ENCODE results near the gene SPRYD7. TPM values are rescaled to one million over a fixed set of nuclear protein-coding genes. Genes with fewer than 3 reads are reported as not detected.

SPRYD7 gene
- total RNA-seq, 2 experiments from 2014 or later, result 2.6 to 2.7 TPM

DNA sequence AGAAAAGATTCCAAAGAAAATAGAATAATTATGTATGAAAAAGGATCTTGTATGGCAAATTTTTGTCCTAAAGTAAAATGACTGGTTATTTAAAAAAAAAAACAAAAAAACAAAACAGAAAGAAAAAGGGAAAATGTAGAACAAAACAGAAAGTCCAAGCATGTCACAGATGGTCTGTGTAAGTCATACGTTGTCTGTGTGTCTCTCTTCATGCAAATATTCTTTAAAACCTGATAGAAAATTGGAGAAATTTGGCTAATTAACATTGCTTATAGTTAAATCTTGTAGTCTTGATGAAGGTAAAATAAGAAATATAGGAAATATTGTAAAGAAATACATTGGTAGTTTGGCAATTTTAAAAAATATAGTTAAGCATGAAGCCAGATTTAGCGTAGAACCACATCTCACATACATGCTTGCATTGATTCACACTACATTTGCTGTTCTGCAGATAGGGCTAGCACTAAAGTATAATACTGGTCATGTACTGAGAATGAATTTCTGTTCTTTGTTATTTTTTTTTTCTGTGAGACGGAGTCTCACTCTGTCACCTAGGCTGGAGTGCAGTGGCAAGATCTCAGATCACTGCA, 58.4 kb downstream of the SPRYD7 start:
- H3K4me3 Mint-ChIP-seq, result no peak overlapping the region
- POLR2A ChIA-PET, result no interaction called here
- CTCF ChIA-PET, result no interaction called here

DNA sequence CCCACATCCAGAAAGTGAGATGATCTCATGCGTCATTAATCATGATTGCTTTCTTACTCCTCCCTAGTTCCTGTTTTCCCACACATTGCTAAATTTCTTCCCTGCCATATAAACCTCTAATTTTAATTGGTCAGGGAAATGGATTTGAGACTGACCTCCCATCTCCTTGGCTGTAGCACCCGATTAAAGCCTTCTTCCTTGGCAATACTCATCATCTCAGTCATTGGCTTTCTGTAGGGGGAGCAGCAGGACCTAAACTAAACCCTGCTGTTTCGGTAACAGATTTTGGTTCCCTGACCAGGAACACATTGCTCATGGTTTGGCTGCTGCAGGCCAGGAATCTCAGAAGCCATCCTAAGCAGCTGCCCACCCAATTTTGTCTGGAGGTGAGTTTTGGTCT, 61.7 kb downstream of the SPRYD7 start:
- Mint-ChIP-seq H3K27me3 (no peaks in the 10 kb centered on the region), H3K27ac (no peak overlapping the region), H3K9me3 (peaks cover 26% of the 10 kb centered on the region), H3K4me3 (no peak overlapping the region), H3K4me1 (no peaks in the 10 kb centered on the region), H3K36me3 (ENCODE audit: low read depth) (peaks cover 2% of the 10 kb centered on the region)
- CTCF ChIA-PET, result interaction anchor here (0.7 kb wide), 1 partner anchor 1412 kb away, joined by 3 read pairs; no protein-coding TSS in a partner anchor
- DNase-seq, result no peak
- POLR2A ChIA-PET, result no interaction called here

More for the DNA sequence above, 58.4 kb downstream of the SPRYD7 start:
- Mint-ChIP-seq H3K4me1 (no peaks in the 10 kb centered on the region), H3K36me3 (ENCODE audit: low read depth) (peaks cover 2% of the 10 kb centered on the region), H3K27ac (no peak overlapping the region), H3K9me3 (peaks cover 34% of the 10 kb centered on the region), H3K27me3 (peaks cover 12% of the 10 kb centered on the region)
- no peak for DNase-seq

DNA sequence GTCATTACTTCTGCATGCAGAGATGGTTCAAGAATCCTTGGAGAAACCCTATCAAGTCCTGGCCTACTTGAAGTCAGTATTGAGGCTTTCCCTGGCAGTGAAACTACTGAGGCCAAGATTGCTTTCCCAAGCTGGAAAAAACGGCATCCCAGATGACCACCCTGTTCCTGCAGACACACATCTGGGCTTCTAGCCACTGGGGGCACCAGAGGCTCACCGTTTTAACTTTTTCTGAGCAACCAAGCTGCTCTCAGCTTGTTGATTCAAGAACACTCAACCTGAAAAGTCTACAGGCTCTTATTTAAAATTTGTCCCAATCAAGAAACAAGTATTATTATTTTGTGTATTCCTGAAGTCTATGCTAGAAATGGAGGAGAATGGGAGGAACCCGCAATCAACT, 66.6 kb downstream of the SPRYD7 start:
- Mint-ChIP-seq H3K9me3 (peaks cover 8% of the 10 kb centered on the region), H3K27ac (no peak overlapping the region), H3K36me3 (ENCODE audit: low read depth) (no peaks in the 10 kb centered on the region), H3K27me3 (peaks cover 2% of the 10 kb centered on the region), H3K4me1 (no peaks in the 10 kb centered on the region), H3K4me3 (no peak overlapping the region)
- ChIA-PET CTCF (no interaction called here), POLR2A (interaction anchor here (0.6 kb wide), 1 partner anchor 1064 kb away, joined by 3 read pairs; no protein-coding TSS in a partner anchor)
- no peak for DNase-seq

- DNase-seq, result no peak
- no peak overlapping the region for H3K4me3 Mint-ChIP-seq
- POLR2A ChIA-PET, result no interaction called here
- H3K9me3 Mint-ChIP-seq, result peaks cover 5% of the 10 kb centered on the region
- no peak overlapping the region for H3K27ac Mint-ChIP-seq
- H3K4me1 Mint-ChIP-seq, result no peaks in the 10 kb centered on the region
- no peaks in the 10 kb centered on the region for H3K36me3 Mint-ChIP-seq (ENCODE audit: low read depth)
- peaks cover 2% of the 10 kb centered on the region for H3K27me3 Mint-ChIP-seq
- CTCF ChIA-PET, result no interaction called here
Observed at GRCh38 chr13:49867834-49868233, 68.3 kb downstream of the SPRYD7 start.

GRCh38 chr13:49865218-49865617, 70.9 kb downstream of the SPRYD7 start:
- Mint-ChIP-seq H3K36me3 (ENCODE audit: low read depth) (no peaks in the 10 kb centered on the region), H3K27ac (no peak overlapping the region), H3K9me3 (peaks cover 4% of the 10 kb centered on the region), H3K4me3 (no peak overlapping the region), H3K4me1 (no peaks in the 10 kb centered on the region), H3K27me3 (peaks cover 2% of the 10 kb centered on the region)
- ChIA-PET CTCF (no interaction called here), POLR2A (no interaction called here)
- DNase-seq, result no peak

DNA sequence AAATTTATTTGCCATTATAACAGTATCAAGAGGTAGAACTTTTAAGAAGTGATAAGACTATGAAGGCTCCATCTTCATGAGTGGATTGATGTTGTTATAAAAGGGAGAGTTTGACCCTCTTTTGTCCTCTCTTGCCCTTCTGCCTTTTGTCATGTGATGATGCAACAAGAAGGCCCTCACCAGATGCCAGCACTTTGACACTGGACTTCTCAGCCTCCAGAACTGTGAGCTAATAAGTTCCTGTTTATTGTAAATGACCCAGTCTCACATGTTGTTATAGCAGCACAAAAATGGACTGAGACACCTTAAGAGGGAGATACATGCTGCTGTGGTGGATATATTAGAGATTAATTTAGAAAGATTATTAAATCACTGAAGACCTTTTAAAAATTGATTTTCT, 71.6 kb downstream of the SPRYD7 start:
- POLR2A ChIA-PET, result no interaction called here
- no peak overlapping the region for H3K27ac Mint-ChIP-seq

More for the DNA sequence above, 71.6 kb downstream of the SPRYD7 start:
- CTCF ChIA-PET, result no interaction called here
- DNase-seq, result no peak
- Mint-ChIP-seq H3K27me3 (peaks cover 2% of the 10 kb centered on the region), H3K9me3 (peaks cover 4% of the 10 kb centered on the region), H3K36me3 (ENCODE audit: low read depth) (no peaks in the 10 kb centered on the region), H3K4me3 (no peak overlapping the region), H3K4me1 (no peaks in the 10 kb centered on the region)

Other genes starting within 250 kb of the SPRYD7 start
- gene EBPL, start 244.9 kb downstream of the SPRYD7 start, total RNA-seq, result 10 to 100 TPM; 36.5 to 37.4 TPM
- 10 to 100 TPM; 34.2 to 41.6 TPM for gene KPNA3, start 143.7 kb downstream of the SPRYD7 start, total RNA-seq
- gene TRIM13, start 60.7 kb upstream of the SPRYD7 start, total RNA-seq, result 10 to 100 TPM; 17.7 to 18.5 TPM
- under 1 TPM; 0.42 to 0.60 TPM for gene KCNRG, start 79.1 kb upstream of the SPRYD7 start, total RNA-seq